AG10803 (cell line): ENCODE measurements around the gene TNFAIP8.

Source experiments
- DNase-seq: peaks from one replicate; pipeline ENCODE4 v3.0.0; 2010; ENCODE audit warnings: low read depth
- H3K4me3 ChIP-seq: 2 replicates; pipeline ENCODE4 v1.5.1; 2011; ENCODE audit warnings: mild to moderate bottlenecking, low read length, control low read depth
- CTCF ChIP-seq: conservative IDR thresholded peaks from 2 replicates; pipeline ENCODE4 v1.5.1; 2011; ENCODE audit warnings: mild to moderate bottlenecking, low read length, control low read depth, inconsistent platforms

The TNFAIP8 gene

DNA sequence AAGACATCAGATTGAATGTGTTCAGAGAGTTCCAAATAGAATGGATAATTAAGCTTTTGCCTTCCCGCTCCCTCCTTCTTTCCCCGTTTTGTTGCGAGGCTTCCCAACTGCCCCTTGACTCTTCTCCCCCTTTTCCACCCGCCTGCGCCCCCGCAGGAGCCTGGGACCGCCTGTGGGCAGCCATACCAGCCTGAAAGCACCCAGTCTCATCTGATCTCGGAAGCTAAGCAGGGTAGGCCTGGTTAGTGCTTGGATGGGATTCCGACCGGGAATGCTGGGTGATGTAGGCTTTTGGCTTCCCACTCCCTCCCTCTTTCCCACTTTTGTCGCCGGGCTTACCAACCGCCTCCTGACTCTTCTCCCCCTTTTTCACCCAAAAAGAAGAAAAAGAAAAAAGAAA, 89.7 kb downstream of the TNFAIP8 start:
- TF ChIP-seq CTCF: no peak
- H3K4me3 ChIP-seq: no peak overlapping the region
- DNase-seq: no peak
